HepG2 (cell line): Measurements from ENCODE around the gene NCF2. TPM values are rescaled to one million over a fixed set of nuclear protein-coding genes. Genes with fewer than 3 reads are reported as not detected.

Source experiments
- ATAC-seq: fragments of 200-7000 bp; cut with Tn5 transposase; 3 replicates; pipeline ENCODE4 v1.9.1; 2020; ENCODE audit warnings: mild to moderate bottlenecking, moderate library complexity
- BruUV-seq: library from RNA; stranded (reverse); fragments of 400-500 nt; replicated peaks from 2 replicates; lab custom pipeline; 2021; lab: Mats Ljungman, UMichigan
- CTCF ChIA-PET: fragments of 300-600 bp; formaldehyde crosslinking; extraction: SDS; loops from one replicate; lab custom pipeline; 2021; ENCODE audit warnings: low total read pairs, inconsistent platforms, low intra/inter-chr PET ratio; lab: Yijun Ruan, JAX
- POLR2A ChIA-PET: fragments of 350-600 bp; sonication (Branson Sonifier 250); formaldehyde crosslinking; loops from one replicate; lab custom pipeline; 2020; ENCODE audit warnings: antibody characterized with exemption, inconsistent platforms; lab: Yijun Ruan, JAX
- DNase-seq: peaks from one replicate; pipeline ENCODE4 v3.0.0-alpha.2; 2015; ENCODE audit warnings: low spot score
- FAIRE-seq: peaks from 3 replicates; lab custom pipeline; 2011; peaks lifted over from hg19 to GRCh38; lab: Jason Lieb, UNC
- H2AFZ ChIP-seq: one replicate; pipeline ENCODE4 v1.6.1; 2011; ENCODE audit warnings: low read length, inconsistent platforms
- H3K27ac ChIP-seq: fragments of 300-600 bp; 3 replicates; pipeline ENCODE4 v1.8.0; 2011; ENCODE audit warnings: mixed run types, mild to moderate bottlenecking, mixed read lengths, low read length, inconsistent platforms; ENCODE audit not compliant: insufficient read depth; ENCODE audit errors: extremely low read length
- H3K27me3 ChIP-seq, 2 experiments: fragments of 200-600 bp in 1 of 2; 2 replicates in 1 of 2; 3 replicates in 1 of 2; pipeline versions ENCODE4 v1.6.0 to v1.8.0; 2011; ENCODE audit warnings: low read length in 2 of 2, mild to moderate bottlenecking in 2 of 2, moderate library complexity in 2 of 2, inconsistent platforms in 1 of 2; ENCODE audit not compliant: insufficient read depth in 2 of 2, control insufficient read depth in 1 of 2
- H3K36me3 ChIP-seq, 2 experiments: fragments of 200-600 bp in 1 of 2; replicated peaks in 1 of 2; 2 replicates in 1 of 2; 3 replicates in 1 of 2; pipeline versions ENCODE4 v1.5.1 to v1.8.0; 2011; ENCODE audit warnings: low read length in 2 of 2, inconsistent platforms in 1 of 2; ENCODE audit not compliant: insufficient read depth in 2 of 2, control insufficient read depth in 1 of 2
- H3K4me1 ChIP-seq: 2 replicates; pipeline ENCODE4 v1.5.1; 2012; ENCODE audit warnings: low read length, inconsistent platforms; ENCODE audit not compliant: insufficient read depth
- H3K4me2 ChIP-seq: 2 replicates; pipeline ENCODE4 v1.6.0; 2011; ENCODE audit warnings: low read depth, low read length, inconsistent platforms
- H3K4me3 ChIP-seq, 3 experiments: fragments of 200-600 bp in 1 of 3; sonication (generic), shearing (Covaris generic) in 1 of 3; replicated peaks in 1 of 3; 2 replicates each; pipeline ENCODE4 v1.5.1; 2011 to 2016; ENCODE audit warnings: low read length in 3 of 3, inconsistent platforms in 2 of 3, low read depth in 2 of 3, mild to moderate bottlenecking in 2 of 3, control low read depth in 1 of 3, mixed read lengths in 1 of 3; ENCODE audit not compliant: insufficient read depth in 1 of 3
- H3K79me2 ChIP-seq: one replicate; pipeline ENCODE4 v1.6.1; 2011; ENCODE audit warnings: low read length, inconsistent platforms; ENCODE audit not compliant: insufficient read depth
- H3K9ac ChIP-seq: 2 replicates; pipeline ENCODE4 v1.6.0; 2011; ENCODE audit warnings: mild to moderate bottlenecking, low read depth, low read length, inconsistent platforms; ENCODE audit not compliant: insufficient read depth
- H3K9me3 ChIP-seq: 2 replicates; pipeline ENCODE4 v1.5.1; 2012; ENCODE audit warnings: mild to moderate bottlenecking, low read length
- H4K20me1 ChIP-seq: 2 replicates; pipeline ENCODE4 v1.6.0; 2011; ENCODE audit warnings: inconsistent platforms, mild to moderate bottlenecking, low read length, moderate library complexity; ENCODE audit not compliant: insufficient read depth
- CTCF ChIP-seq: sonication (generic); formaldehyde crosslinking; IDR thresholded peaks from 2 replicates; pipeline ENCODE4 v1.5.0; 2020; ENCODE audit warnings: mild to moderate bottlenecking, missing genetic modification reagents, moderate library complexity
- NFE2L1 ChIP-seq: sonication (generic); formaldehyde crosslinking; IDR thresholded peaks from 2 replicates; pipeline ENCODE4 v1.4.0; 2020; ENCODE audit warnings: missing genetic modification reagents, mild to moderate bottlenecking, borderline replicate concordance
- SMC3 ChIP-seq: IDR thresholded peaks from 2 replicates; pipeline ENCODE4 v1.6.1; 2011; ENCODE audit warnings: low read length, improper control_type of control experiment
- STAG1 ChIP-seq: sonication (generic); formaldehyde crosslinking; IDR thresholded peaks from 2 replicates; pipeline ENCODE4 v1.4.0; 2020; ENCODE audit warnings: missing genetic modification reagents
- ZFP90 ChIP-seq: sonication (generic); formaldehyde crosslinking; IDR thresholded peaks from 2 replicates; pipeline ENCODE4 v1.8.0; 2022; ENCODE audit warnings: missing genetic modification reagents, mild to moderate bottlenecking, inconsistent platforms, borderline replicate concordance
- ZMAT3 ChIP-seq: sonication (generic); formaldehyde crosslinking; conservative IDR thresholded peaks from 2 replicates; pipeline ENCODE4 v1.7.0; 2021; ENCODE audit warnings: missing genetic modification reagents
- ZMYM4 ChIP-seq: sonication (generic); formaldehyde crosslinking; IDR thresholded peaks from 2 replicates; pipeline ENCODE4 v1.8.1; 2023; ENCODE audit warnings: mild to moderate bottlenecking, missing genetic modification reagents
- ZNF446 ChIP-seq: sonication (generic); formaldehyde crosslinking; IDR thresholded peaks from 2 replicates; pipeline ENCODE4 v1.5.0; 2020; ENCODE audit warnings: mild to moderate bottlenecking, missing genetic modification reagents
- ZNF564 ChIP-seq: sonication (generic); formaldehyde crosslinking; IDR thresholded peaks from 2 replicates; pipeline ENCODE4 v1.8.1; 2023; ENCODE audit warnings: mild to moderate bottlenecking, missing genetic modification reagents
- ZNF737 ChIP-seq: sonication (generic); formaldehyde crosslinking; IDR thresholded peaks from 2 replicates; pipeline ENCODE4 v1.5.0; 2020; ENCODE audit warnings: missing genetic modification reagents, mild to moderate bottlenecking, borderline replicate concordance
- ZNF740 ChIP-seq: sonication (generic); formaldehyde crosslinking; IDR thresholded peaks from 2 replicates; pipeline ENCODE4 v1.4.0; 2020; ENCODE audit warnings: missing genetic modification reagents
- ZNF788 ChIP-seq: sonication (generic); formaldehyde crosslinking; IDR thresholded peaks from 2 replicates; pipeline ENCODE4 v1.5.0; 2020; ENCODE audit warnings: mild to moderate bottlenecking, missing genetic modification reagents, borderline replicate concordance
- WGBS: methylation state at CpG from one replicate; pipeline ENCODE4 v1.1.6; 2017; ENCODE audit warnings: low lambda C conversion rate; 5-methylcytosine and 5-hydroxymethylcytosine counted together
- in situ Hi-C: cut with HindIII; loops from 2 replicates; pipeline ENCODE4 v1.10.0; 2017; ENCODE audit warnings: low pct_unique_long_range_greater_than_20kb; ENCODE audit not compliant: extremely low pct_ligation_motif_present
- intact Hi-C: fragments of 100-400 bp; cut with micrococcal nuclease; formaldehyde crosslinking; loops from one replicate; pipeline ENCODE4 v1.10.0; 2022; ENCODE audit not compliant: unreplicated experiment
- polyA plus RNA-seq, 8 experiments: library from polyadenylated mRNA; depleted of rRNA in 3 of 8; stranded (reverse) in 7 of 8; unstranded in 1 of 8; fragments of >200 nt; fragmentation: Illumina TruSeq in 4 of 8; extraction: Trizol in 4 of 8; gene quantifications; 2 replicates each; pipeline versions ENCODE4 v1.2.1 to v1.2.3, GENCODE V29; 2011 to 2016; ENCODE audit warnings: low read depth in 4 of 8, missing spikeins in 1 of 8, mixed read lengths in 1 of 8; ENCODE audit not compliant: insufficient read depth in 1 of 8
- total RNA-seq, 5 experiments: library from RNA; depleted of rRNA; stranded (reverse); fragments of >200 nt; fragmentation: Illumina TruSeq; extraction: Trizol; gene quantifications; 2 replicates each; pipeline ENCODE4 v1.2.3, GENCODE V29; 2016; ENCODE audit warnings: low read depth in 1 of 5

Gene NCF2
- total and polyA plus RNA-seq, 2 of the 13 experiments (the other 11 are each of a cell fraction or from before 2014, with no cell fraction given) = 0.18 to 0.46 TPM

DNA sequence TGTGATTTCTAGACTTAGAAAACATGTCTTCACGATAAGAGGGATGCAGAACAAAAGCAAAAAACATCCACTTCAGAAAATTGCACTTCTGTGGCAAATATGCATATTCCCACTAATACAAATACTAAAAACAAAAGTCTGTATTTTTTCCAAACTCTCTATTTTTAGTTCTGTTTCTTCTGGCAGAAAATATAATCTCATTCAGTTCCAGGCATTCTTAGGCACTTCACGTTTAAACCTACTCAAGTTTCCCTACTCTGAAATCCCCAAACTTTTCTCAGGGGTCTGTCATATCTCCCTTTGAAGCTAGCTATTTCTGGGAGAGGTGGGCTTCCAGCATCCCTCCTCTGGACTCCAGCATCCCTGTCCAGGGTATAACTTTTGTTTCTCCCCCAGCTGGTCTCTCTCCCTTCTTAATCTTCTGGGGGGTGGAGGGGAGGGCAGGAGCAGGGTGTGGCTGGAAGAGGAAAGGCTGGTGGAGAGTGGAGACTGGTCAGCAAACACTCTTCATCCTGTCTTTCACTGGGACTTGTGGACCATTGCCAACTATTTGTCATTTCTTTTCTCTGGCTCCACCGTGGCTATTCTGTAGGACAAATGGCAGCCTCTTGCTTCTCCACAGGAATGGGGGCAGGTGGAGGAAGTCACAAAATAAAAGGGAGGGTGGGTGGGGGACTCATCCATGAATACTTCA is 19.6 kb upstream of the NCF2 start:
- in situ Hi-C loops = no loop called here
- no peak for FAIRE-seq
- no peak for ATAC-seq

DNA sequence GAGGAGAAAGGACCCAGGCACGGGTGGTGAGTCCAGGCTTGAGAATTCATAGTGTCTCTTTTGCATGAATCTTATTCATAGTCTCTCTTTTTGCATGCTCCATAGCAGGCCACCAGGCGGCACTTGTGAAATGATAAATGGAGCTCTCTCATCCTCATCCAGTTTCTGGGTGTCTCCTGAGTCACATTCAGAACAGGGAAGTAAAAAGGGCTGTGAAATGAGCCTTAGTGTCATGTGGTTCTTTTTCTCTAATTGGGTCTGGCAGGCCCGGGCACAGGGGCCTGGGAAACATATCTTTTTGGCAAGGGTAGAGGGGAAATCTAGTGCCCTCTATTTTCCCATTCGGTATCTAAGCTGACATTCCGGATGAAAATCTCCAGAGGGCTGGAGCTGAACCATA is 19.1 kb upstream of the NCF2 start:
- Histone ChIP-seq H3K9ac (no peak overlapping the region), H3K36me3 (no peaks in the 10 kb centered on the region), H3K79me2 (no peaks in the 10 kb centered on the region), H3K27ac (no peak overlapping the region), H3K27me3 (no peaks in the 10 kb centered on the region), H2AFZ (no peak overlapping the region), H3K4me2 (no peak overlapping the region), H4K20me1 (no peaks in the 10 kb centered on the region), H3K4me1 (peaks cover 10% of the 10 kb centered on the region; the same call in 1 of the 2 replicates), H3K4me3 (no peak overlapping the region), H3K9me3 (no peaks in the 10 kb centered on the region)
- peak; percentile 89 for ATAC-seq
- WGBS = 33% methylated on average over 5 of the region's 5 CpGs
- DNase-seq = peak; percentile 43
- peak; percentile 12 for FAIRE-seq
- TF ChIP-seq SMC3 (peak; percentile 63), STAG1 (peak; percentile 52), CTCF (CRISPR knock-in tag) (peak; percentile 61), ZFP90 (peak; percentile 47; the same call in 1 of the 2 replicates), ZNF740 (CRISPR knock-in tag) (no peak), ZNF788 (CRISPR knock-in tag) (no peak), ZMYM4 (CRISPR knock-in tag) (no peak)
- ChIA-PET POLR2A (interaction anchor here (1.2 kb wide), 1 partner anchor 13 kb away, joined by 4 read pairs; no protein-coding TSS in a partner anchor), CTCF (interaction anchor here (1.0 to 1.2 kb wide), 2 partner anchors 14 to 306 kb away, joined by 3 to 4 read pairs; no protein-coding TSS in a partner anchor)
- intact Hi-C loops (loop anchor here (1.0 kb wide), 1 partner anchor 76 kb away; no protein-coding TSS in a partner anchor), in situ Hi-C loops (no loop called here)
- no TSS peak for BruUV-seq

More for the DNA sequence above, 19.6 kb upstream of the NCF2 start:
- no peak overlapping the region for H2AFZ ChIP-seq
- ChIA-PET POLR2A (interaction anchor here (1.2 kb wide), 1 partner anchor 13 kb away, joined by 4 read pairs; no protein-coding TSS in a partner anchor), CTCF (interaction anchor here (1.0 to 1.2 kb wide), 2 partner anchors 13 to 306 kb away, joined by 3 to 4 read pairs; no protein-coding TSS in a partner anchor)
- 0 out of 2 replicates have a peak, but pooled peaks cover 7% of the 10 kb centered on the region for H3K4me1 ChIP-seq
- no peaks in the 10 kb centered on the region for H4K20me1 ChIP-seq
- no peak overlapping the region for H3K4me2 ChIP-seq
- H3K4me3 ChIP-seq = no peak overlapping the region
- no peaks in the 10 kb centered on the region for H3K27me3 ChIP-seq
- H3K27ac ChIP-seq = no peak overlapping the region
- no peak for DNase-seq
- intact Hi-C loops = loop anchor here (1.0 kb wide), 1 partner anchor 75 kb away; no protein-coding TSS in a partner anchor
- no peak overlapping the region for H3K9ac ChIP-seq
- no peaks in the 10 kb centered on the region for H3K79me2 ChIP-seq
- H3K9me3 ChIP-seq = no peaks in the 10 kb centered on the region
- no TSS peak for BruUV-seq
- no peaks in the 10 kb centered on the region for H3K36me3 ChIP-seq
- TF ChIP-seq ZMAT3 (CRISPR knock-in tag) = no peak
- no peak for TF ChIP-seq ZNF737 (CRISPR knock-in tag)
- TF ChIP-seq NFE2L1 (CRISPR knock-in tag) = no peak
- TF ChIP-seq ZNF564 = no peak
- TF ChIP-seq ZNF446 (CRISPR knock-in tag) = no peak
- 11% methylated on average over 3 of the region's 3 CpGs for WGBS
